Erythroblast (primary cell): ENCODE measurements around the gene SRGAP2C.
"Not testable (repeated sequence)": the region's sequence is repeated elsewhere in the genome, so short reads cannot be mapped to it uniquely, and the experiment has no call there.

Experiments
- GATA1 ChIP-seq: IDR thresholded peaks from 2 replicates; pipeline ENCODE4 v1.6.1; 2011; ENCODE audit warnings: low read depth, mild to moderate bottlenecking, control low read depth, low read length, moderate library complexity
- POLR2A ChIP-seq: IDR thresholded peaks from 2 replicates; pipeline ENCODE4 v1.6.1; 2011; ENCODE audit warnings: mild to moderate bottlenecking, low read length

DNA sequence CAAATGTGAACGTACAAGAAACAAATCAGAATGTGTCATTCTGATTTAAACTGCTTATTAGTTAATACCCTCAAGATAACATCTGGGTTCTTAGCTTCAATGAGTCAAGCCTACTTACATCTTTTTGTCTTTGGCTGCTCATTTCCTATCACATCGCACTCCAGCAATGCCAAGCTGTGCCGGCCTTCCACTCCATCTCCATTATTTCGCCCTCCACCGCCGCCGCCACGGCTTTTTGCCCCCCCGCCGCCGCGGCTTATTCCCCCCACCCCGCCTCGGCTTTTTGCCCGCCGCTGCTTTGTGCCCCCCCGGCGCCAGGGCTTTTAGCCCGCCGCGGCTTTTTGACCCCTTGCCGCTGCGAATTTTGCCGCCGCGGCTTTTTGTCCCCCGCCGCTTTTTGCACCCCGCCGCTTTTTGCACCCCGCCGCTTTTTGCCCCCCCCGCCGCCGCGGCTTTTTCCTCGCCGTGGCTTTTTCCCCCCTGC lies 211.0 kb downstream of the SRGAP2C start:
- not testable (repeated sequence) for TF ChIP-seq POLR2A, GATA1
